MM.1S (cell line): ENCODE data around the gene TMIGD2.

Experiments used
- DNase-seq: peaks from one replicate; pipeline ENCODE4 v3.0.0-alpha.2; 2015
- H2AFZ ChIP-seq: fragments of 300-600 bp; sonication (generic); 2 replicates; pipeline ENCODE4 v1.6.0; 2016; ENCODE audit warnings: antibody characterized with exemption, low read length
- H3F3A ChIP-seq: fragments of 300-600 bp; sonication (generic); 2 replicates; pipeline ENCODE4 v1.6.1; 2016; ENCODE audit warnings: mild to moderate bottlenecking, antibody characterized with exemption, low read length, moderate library complexity, mixed read lengths; ENCODE audit not compliant: insufficient read depth
- H3K27ac ChIP-seq: fragments of 300-600 bp; sonication (generic); 2 replicates; pipeline ENCODE4 v1.5.1; 2016; ENCODE audit warnings: mild to moderate bottlenecking, low read length
- H3K27me3 ChIP-seq: fragments of 300-600 bp; sonication (generic); replicated peaks from 2 replicates; pipeline ENCODE4 v1.6.0; 2016; ENCODE audit warnings: low read length; ENCODE audit not compliant: insufficient read depth
- H3K36me3 ChIP-seq: fragments of 300-600 bp; sonication (generic); replicated peaks from 2 replicates; pipeline ENCODE4 v1.6.1; 2016; ENCODE audit warnings: mild to moderate bottlenecking, low read length, mixed read lengths; ENCODE audit not compliant: insufficient read depth
- H3K4me1 ChIP-seq: fragments of 300-600 bp; sonication (generic); 2 replicates; pipeline ENCODE4 v1.6.1; 2016; ENCODE audit warnings: low read length, mixed read lengths
- H3K4me2 ChIP-seq: fragments of 300-600 bp; sonication (generic); 2 replicates; pipeline ENCODE4 v1.6.0; 2016; ENCODE audit warnings: low read depth, low read length
- H3K4me3 ChIP-seq: fragments of 300-600 bp; sonication (generic); 2 replicates; pipeline ENCODE4 v1.5.1; 2016; ENCODE audit warnings: low read length, mixed read lengths
- H3K79me2 ChIP-seq: fragments of 300-600 bp; sonication (generic); 2 replicates; pipeline ENCODE4 v1.6.1; 2016; ENCODE audit warnings: mixed run types, low read length, mixed read lengths
- H3K9ac ChIP-seq: fragments of 300-600 bp; sonication (generic); 2 replicates; pipeline ENCODE4 v1.6.1; 2016; ENCODE audit warnings: low read length, mixed read lengths
- H3K9me2 ChIP-seq: fragments of 300-600 bp; sonication (generic); replicated peaks from 2 replicates; pipeline ENCODE4 v1.6.1; 2016; ENCODE audit warnings: mild to moderate bottlenecking, low read length, mixed read lengths; ENCODE audit not compliant: insufficient read depth
- H3K9me3 ChIP-seq: fragments of 300-600 bp; sonication (generic); replicated peaks from 2 replicates; pipeline ENCODE4 v1.6.1; 2016; ENCODE audit warnings: mild to moderate bottlenecking, low read length, mixed read lengths; ENCODE audit not compliant: insufficient read depth
- H4K20me1 ChIP-seq: fragments of 300-600 bp; sonication (generic); 2 replicates; pipeline ENCODE4 v1.6.1; 2016; ENCODE audit warnings: mild to moderate bottlenecking, low read length, moderate library complexity, mixed read lengths; ENCODE audit not compliant: insufficient read depth
- CTCF ChIP-seq: fragments of 300-600 bp; sonication (generic); IDR thresholded peaks from 2 replicates; pipeline ENCODE4 v1.5.1; 2016; ENCODE audit warnings: antibody characterized with exemption, low read length, mixed read lengths
- EZH2 ChIP-seq: fragments of 300-600 bp; sonication (generic); optimal IDR thresholded peaks from 2 replicates; pipeline ENCODE3; 2017; ENCODE audit warnings: low read depth, mild to moderate bottlenecking, antibody characterized with exemption, low read length, mixed read lengths
- EZH2phosphoT487 ChIP-seq: fragments of 300-600 bp; sonication (generic); IDR thresholded peaks from 2 replicates; pipeline ENCODE4 v1.6.1; 2018; ENCODE audit warnings: antibody characterized with exemption, low read length

The TMIGD2 gene

GRCh38 chr19:4316956-4317355, 14.8 kb upstream of the TMIGD2 start:
- Histone ChIP-seq H2AFZ (no peak overlapping the region), H3K4me1 (no peaks in the 10 kb centered on the region), H3F3A (no peaks in the 10 kb centered on the region), H3K4me3 (no peak overlapping the region), H3K9ac (no peak overlapping the region), H4K20me1 (no peaks in the 10 kb centered on the region), H3K79me2 (no peaks in the 10 kb centered on the region), H3K27ac (no peak overlapping the region), H3K4me2 (no peak overlapping the region), H3K9me3 (no peaks in the 10 kb centered on the region), H3K36me3 (no peaks in the 10 kb centered on the region), H3K9me2 (no peaks in the 10 kb centered on the region), H3K27me3 (peaks cover 63% of the 10 kb centered on the region)
- DNase-seq: no peak
- TF ChIP-seq CTCF (no peak), EZH2phosphoT487 (no peak), EZH2 (no peak)

GRCh38 chr19:4313847-4314490, 11.8 kb upstream of the TMIGD2 start:
- no peaks in the 10 kb centered on the region for H3K9me3 ChIP-seq
- H3K4me2 ChIP-seq: no peak overlapping the region
- no peaks in the 10 kb centered on the region for H3K9me2 ChIP-seq
- DNase-seq: no peak
- H2AFZ ChIP-seq: no peak overlapping the region
- H3K4me3 ChIP-seq: no peak overlapping the region
- H4K20me1 ChIP-seq: no peaks in the 10 kb centered on the region
- H3K4me1 ChIP-seq: no peaks in the 10 kb centered on the region
- no peak overlapping the region for H3K27ac ChIP-seq
- no peaks in the 10 kb centered on the region for H3F3A ChIP-seq
- no peak for TF ChIP-seq EZH2
- no peak overlapping the region for H3K9ac ChIP-seq
- H3K79me2 ChIP-seq: no peaks in the 10 kb centered on the region
- peaks cover 59% of the 10 kb centered on the region for H3K27me3 ChIP-seq
- H3K36me3 ChIP-seq: no peaks in the 10 kb centered on the region

- no peak for DNase-seq
These were observed 8.3 kb upstream of the TMIGD2 start for GRCh38 chr19:4310247-4311121.

More at GRCh38 chr19:4310247-4311121, 8.3 kb upstream of the TMIGD2 start:
- Histone ChIP-seq H3K9me2 (no peaks in the 10 kb centered on the region), H2AFZ (no peak overlapping the region), H3K4me3 (no peak overlapping the region), H3K9ac (no peak overlapping the region), H3K4me2 (no peak overlapping the region), H3K79me2 (no peaks in the 10 kb centered on the region), H3F3A (no peaks in the 10 kb centered on the region), H3K9me3 (no peaks in the 10 kb centered on the region), H3K4me1 (no peaks in the 10 kb centered on the region), H4K20me1 (no peaks in the 10 kb centered on the region), H3K27me3 (peaks cover 58% of the 10 kb centered on the region), H3K27ac (no peak overlapping the region), H3K36me3 (no peaks in the 10 kb centered on the region)
- TF ChIP-seq CTCF: no peak
- TF ChIP-seq EZH2phosphoT487: no peak
- TF ChIP-seq EZH2: no peak
